ENCODE data around the gene DSC1. TPM values are rescaled to one million over a fixed set of nuclear protein-coding genes. Genes with fewer than 3 reads are reported as not detected.

Gene DSC1
- total and polyA plus RNA-seq, 2 experiments from 2014 or later: 0.30 TPM; not detected in 1

DNA sequence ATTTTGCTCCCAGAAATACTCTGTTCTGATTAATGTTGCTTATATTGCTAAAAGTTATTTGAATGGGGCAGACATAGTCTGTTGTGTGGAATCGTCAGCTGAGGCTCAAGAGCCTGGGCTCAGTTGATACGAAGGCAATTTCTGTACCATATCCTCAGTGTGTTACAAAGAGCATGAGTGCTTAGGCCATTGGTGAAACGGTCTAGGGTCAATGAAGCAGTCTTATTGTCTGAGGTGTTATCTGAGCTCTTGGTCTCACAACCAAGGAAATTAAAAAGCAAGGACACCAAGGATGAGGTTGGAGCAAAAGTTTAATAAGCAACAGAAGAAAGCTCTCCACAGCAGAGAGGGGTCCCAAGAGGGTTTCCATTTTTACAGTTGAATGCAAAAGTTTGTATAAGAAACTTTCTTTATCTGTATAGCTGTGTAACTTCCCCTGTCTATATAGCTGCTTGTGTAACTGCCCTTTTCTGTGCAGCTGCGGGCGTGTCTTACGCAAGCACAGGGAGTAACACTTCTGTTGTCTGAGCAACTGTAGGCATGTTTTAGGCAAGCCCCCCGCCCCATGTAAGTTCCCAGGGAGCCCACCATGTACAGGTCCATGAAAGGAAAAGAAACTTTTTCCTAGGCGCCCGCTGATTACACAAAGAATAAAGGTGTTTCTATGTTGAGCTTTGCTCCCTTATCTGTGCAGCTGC, 40.6 kb upstream of the DSC1 start:
- H3K9me3 ChIP-seq (ENCODE audit: low read depth): no peaks in the 10 kb centered on the region
- H3K9me2 ChIP-seq (replicated peaks; ENCODE audit: insufficient read depth): no peaks in the 10 kb centered on the region
- H3K27me3 ChIP-seq: no peaks in the 10 kb centered on the region
- 45% methylated on average over 9 of the region's 9 CpGs for WGBS (ENCODE audit: low lambda C conversion rate, missing lambda C conversion rate)
- H4K20me1 ChIP-seq (ENCODE audit: insufficient read depth, poor library complexity, severe bottlenecking): no peaks in the 10 kb centered on the region
- H3K4me3 ChIP-seq: no peak overlapping the region
- no peak for DNase-seq (ENCODE audit: low spot score)
- peak overlapping the region; percentile 36 for H2AFZ ChIP-seq
- H3K79me2 ChIP-seq: no peaks in the 10 kb centered on the region
- H3K4me1 ChIP-seq (ENCODE audit: insufficient read depth): peaks cover 23% of the 10 kb centered on the region
- H3K36me3 ChIP-seq (replicated peaks; ENCODE audit: insufficient read depth, low read depth): no peaks in the 10 kb centered on the region
- peak overlapping the region; percentile 72 for H3K4me2 ChIP-seq
- H3K27ac ChIP-seq: peak overlapping the region; percentile 57
- TF ChIP-seq EZH2phosphoT487 (IDR thresholded peaks at IDR 0.05; ENCODE audit: low read depth, severe bottlenecking, unreplicated experiment): no peak
- no peak for TF ChIP-seq EZH2 (IDR thresholded peaks at IDR 0.05; ENCODE audit: borderline replicate concordance)
- TF ChIP-seq, protein P1, sequence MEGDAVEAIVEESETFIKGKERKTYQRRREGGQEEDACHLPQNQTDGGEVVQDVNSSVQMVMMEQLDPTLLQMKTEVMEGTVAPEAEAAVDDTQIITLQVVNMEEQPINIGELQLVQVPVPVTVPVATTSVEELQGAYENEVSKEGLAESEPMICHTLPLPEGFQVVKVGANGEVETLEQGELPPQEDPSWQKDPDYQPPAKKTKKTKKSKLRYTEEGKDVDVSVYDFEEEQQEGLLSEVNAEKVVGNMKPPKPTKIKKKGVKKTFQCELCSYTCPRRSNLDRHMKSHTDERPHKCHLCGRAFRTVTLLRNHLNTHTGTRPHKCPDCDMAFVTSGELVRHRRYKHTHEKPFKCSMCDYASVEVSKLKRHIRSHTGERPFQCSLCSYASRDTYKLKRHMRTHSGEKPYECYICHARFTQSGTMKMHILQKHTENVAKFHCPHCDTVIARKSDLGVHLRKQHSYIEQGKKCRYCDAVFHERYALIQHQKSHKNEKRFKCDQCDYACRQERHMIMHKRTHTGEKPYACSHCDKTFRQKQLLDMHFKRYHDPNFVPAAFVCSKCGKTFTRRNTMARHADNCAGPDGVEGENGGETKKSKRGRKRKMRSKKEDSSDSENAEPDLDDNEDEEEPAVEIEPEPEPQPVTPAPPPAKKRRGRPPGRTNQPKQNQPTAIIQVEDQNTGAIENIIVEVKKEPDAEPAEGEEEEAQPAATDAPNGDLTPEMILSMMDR (IDR thresholded peaks at IDR 0.05; ENCODE audit: poor library complexity): no peak

DNA sequence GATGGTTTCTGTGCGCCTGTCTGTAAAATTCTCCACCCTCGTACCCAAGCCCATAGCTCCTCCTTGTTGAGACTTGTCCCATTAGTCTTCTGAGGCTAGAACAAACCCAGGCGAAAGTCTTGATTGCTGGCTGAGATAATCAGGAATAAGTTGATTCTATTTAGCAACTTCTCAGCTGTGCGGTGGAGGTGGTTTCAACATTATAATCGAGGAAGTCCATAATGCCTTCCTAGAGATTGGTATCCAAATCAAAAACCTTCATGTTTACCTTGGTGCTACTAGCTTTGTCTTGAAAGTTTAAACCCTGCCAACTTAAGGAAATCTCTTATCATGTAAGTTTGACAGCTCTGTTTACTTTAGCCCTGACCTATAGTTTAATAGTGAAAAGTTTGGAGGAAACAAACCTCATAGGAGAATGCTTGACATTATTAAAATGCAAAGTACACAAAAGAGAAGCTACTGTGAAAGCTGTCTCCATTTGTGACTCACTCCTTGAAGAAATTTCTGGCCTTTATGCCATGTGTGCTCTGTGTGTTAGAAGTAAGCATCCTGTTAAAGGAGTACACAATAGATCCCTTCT, 36.6 kb upstream of the DSC1 start:
- Histone ChIP-seq H3K9me2 (replicated peaks; ENCODE audit: insufficient read depth) (no peaks in the 10 kb centered on the region), H3K9me3 (ENCODE audit: low read depth) (no peaks in the 10 kb centered on the region), H3K27ac (peak overlapping the region; percentile 6), H3K27me3 (no peaks in the 10 kb centered on the region), H3K4me3 (no peak overlapping the region), H3K4me2 (no peak overlapping the region), H3K4me1 (ENCODE audit: insufficient read depth) (peaks cover 11% of the 10 kb centered on the region), H3K36me3 (replicated peaks; ENCODE audit: insufficient read depth, low read depth) (no peaks in the 10 kb centered on the region), H2AFZ (no peak overlapping the region), H3K79me2 (no peaks in the 10 kb centered on the region), H4K20me1 (ENCODE audit: insufficient read depth, poor library complexity, severe bottlenecking) (no peaks in the 10 kb centered on the region)
- TF ChIP-seq, protein P1 (IDR thresholded peaks at IDR 0.05; ENCODE audit: poor library complexity): no peak
- TF ChIP-seq EZH2phosphoT487 (IDR thresholded peaks at IDR 0.05; ENCODE audit: low read depth, severe bottlenecking, unreplicated experiment) (no peak), EZH2 (IDR thresholded peaks at IDR 0.05; ENCODE audit: borderline replicate concordance) (no peak)
- no peak for DNase-seq (ENCODE audit: low spot score)
- WGBS (ENCODE audit: low lambda C conversion rate, missing lambda C conversion rate): 68% methylated on average over 5 of the region's 5 CpGs

DNA sequence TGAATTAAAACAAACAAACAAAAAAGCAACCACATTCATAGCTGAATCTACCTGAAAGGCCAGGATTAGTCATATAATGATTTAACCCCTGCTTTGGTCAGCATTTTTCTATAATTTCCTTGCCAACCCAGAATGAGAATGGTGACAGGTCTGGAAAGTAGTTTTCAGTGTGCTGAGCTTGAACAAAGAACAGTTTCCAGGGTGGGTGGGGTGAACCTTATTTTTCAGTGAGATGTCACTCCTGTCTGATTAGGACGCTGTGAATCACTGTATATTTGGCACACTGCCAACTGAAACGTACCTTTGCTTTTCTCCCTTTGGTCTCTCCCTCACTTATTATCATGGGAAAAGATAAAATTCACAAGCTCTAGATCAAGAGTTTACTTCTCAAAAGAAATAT, 35.0 kb upstream of the DSC1 start:
- no peak overlapping the region for H2AFZ ChIP-seq
- no peak overlapping the region for H3K4me2 ChIP-seq
- no peaks in the 10 kb centered on the region for H3K79me2 ChIP-seq
- 28% methylated on average over 2 of the region's 2 CpGs for WGBS (ENCODE audit: low lambda C conversion rate, missing lambda C conversion rate)
- no peaks in the 10 kb centered on the region for H3K9me3 ChIP-seq (ENCODE audit: low read depth)
- no peak for TF ChIP-seq EZH2 (IDR thresholded peaks at IDR 0.05; ENCODE audit: borderline replicate concordance)
- TF ChIP-seq, protein P1 (IDR thresholded peaks at IDR 0.05; ENCODE audit: poor library complexity): no peak
- no peak for TF ChIP-seq EZH2phosphoT487 (IDR thresholded peaks at IDR 0.05; ENCODE audit: low read depth, severe bottlenecking, unreplicated experiment)
- H3K27ac ChIP-seq: peak overlapping the region; percentile 29
- peaks cover 3% of the 10 kb centered on the region for H3K4me1 ChIP-seq (ENCODE audit: insufficient read depth)
- no peaks in the 10 kb centered on the region for H4K20me1 ChIP-seq (ENCODE audit: insufficient read depth, poor library complexity, severe bottlenecking)
- peak; percentile 50 for DNase-seq (ENCODE audit: low spot score)
- H3K27me3 ChIP-seq: no peaks in the 10 kb centered on the region
- H3K36me3 ChIP-seq (replicated peaks; ENCODE audit: insufficient read depth, low read depth): no peaks in the 10 kb centered on the region
- no peaks in the 10 kb centered on the region for H3K9me2 ChIP-seq (replicated peaks; ENCODE audit: insufficient read depth)
- no peak overlapping the region for H3K4me3 ChIP-seq

Data from hepatocyte (in vitro differentiated cells).